Measurements from ENCODE around the gene NOP53.

The NOP53 gene

GRCh38 chr19:47755065-47755761 is 9.9 kb downstream of the NOP53 start:
- no peak for TF ChIP-seq GABPA (IDR thresholded peaks at IDR 0.05; ENCODE audit: low read depth)
- no peak for TF ChIP-seq POLR2AphosphoS5 (IDR thresholded peaks at IDR 0.05; ENCODE audit: low read depth)
- TF ChIP-seq REST (IDR thresholded peaks at IDR 0.05; ENCODE audit: insufficient replicate concordance, low read depth), result no peak
- no peak for TF ChIP-seq SPI1 (IDR thresholded peaks at IDR 0.05; ENCODE audit: borderline replicate concordance, low read depth)
- TF ChIP-seq CTCF (IDR thresholded peaks at IDR 0.05; ENCODE audit: insufficient read depth, low read length), result no peak
- Histone ChIP-seq H3K27ac (replicated peaks) (no peak overlapping the region), H3K27me3 (ENCODE audit: insufficient read depth, poor library complexity, severe bottlenecking) (no peaks in the 10 kb centered on the region), H3K4me3 (replicated peaks; ENCODE audit: insufficient read depth, low read length) (no peak overlapping the region)
- no peak for DNase-seq (ENCODE audit: low read depth in 1 of 2, low spot score in 1 of 2)

- H3K27me3 ChIP-seq (ENCODE audit: insufficient read depth, poor library complexity, severe bottlenecking), result no peaks in the 10 kb centered on the region
- TF ChIP-seq CTCF (IDR thresholded peaks at IDR 0.05; ENCODE audit: insufficient read depth, low read length) (no peak), POLR2AphosphoS5 (IDR thresholded peaks at IDR 0.05; ENCODE audit: low read depth) (no peak), GABPA (IDR thresholded peaks at IDR 0.05; ENCODE audit: low read depth) (no peak), REST (IDR thresholded peaks at IDR 0.05; ENCODE audit: insufficient replicate concordance, low read depth) (no peak), SPI1 (IDR thresholded peaks at IDR 0.05; ENCODE audit: borderline replicate concordance, low read depth) (no peak)
- no peak for DNase-seq (ENCODE audit: low read depth in 1 of 2, low spot score in 1 of 2)
- no peak overlapping the region for H3K4me3 ChIP-seq (replicated peaks; ENCODE audit: insufficient read depth, low read length)
- no peak overlapping the region for H3K27ac ChIP-seq (replicated peaks)
Observed at GRCh38 chr19:47755762-47756626, 10.6 kb downstream of the NOP53 start.

DNA sequence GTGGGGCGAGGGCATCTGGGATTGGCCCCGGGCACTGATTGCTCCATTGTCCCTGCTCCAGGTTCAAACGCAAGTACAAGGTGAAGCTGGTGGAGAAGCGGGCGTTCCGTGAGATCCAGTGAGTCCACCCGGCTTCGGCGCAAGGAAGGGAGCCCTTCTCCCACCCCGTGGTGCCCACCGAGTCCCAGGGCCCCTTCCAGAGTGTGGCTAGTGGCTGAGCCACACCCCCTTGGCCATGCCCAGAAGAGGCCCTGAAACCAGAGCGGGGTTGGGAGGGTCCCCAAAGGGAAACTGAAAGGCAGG is 11.2 kb downstream of the NOP53 start:
- no peak for DNase-seq (ENCODE audit: low read depth in 1 of 2, low spot score in 1 of 2)
- Histone ChIP-seq H3K27ac (replicated peaks) (no peak overlapping the region), H3K4me3 (replicated peaks; ENCODE audit: insufficient read depth, low read length) (no peak overlapping the region), H3K27me3 (ENCODE audit: insufficient read depth, poor library complexity, severe bottlenecking) (no peaks in the 10 kb centered on the region)
- TF ChIP-seq CTCF (IDR thresholded peaks at IDR 0.05; ENCODE audit: insufficient read depth, low read length), result no peak
- no peak for TF ChIP-seq SPI1 (IDR thresholded peaks at IDR 0.05; ENCODE audit: borderline replicate concordance, low read depth)
- TF ChIP-seq REST (IDR thresholded peaks at IDR 0.05; ENCODE audit: insufficient replicate concordance, low read depth), result no peak
- TF ChIP-seq GABPA (IDR thresholded peaks at IDR 0.05; ENCODE audit: low read depth), result no peak
- TF ChIP-seq POLR2AphosphoS5 (IDR thresholded peaks at IDR 0.05; ENCODE audit: low read depth), result no peak
